Measurements from ENCODE around the gene PTCHD4. TPM values are rescaled to one million over a fixed set of nuclear protein-coding genes. Genes with fewer than 3 reads are reported as not detected.

The PTCHD4 gene
- total RNA-seq, 4 donors from 2014 or later = 0.29 to 3.3 (median 1.7) TPM

DNA sequence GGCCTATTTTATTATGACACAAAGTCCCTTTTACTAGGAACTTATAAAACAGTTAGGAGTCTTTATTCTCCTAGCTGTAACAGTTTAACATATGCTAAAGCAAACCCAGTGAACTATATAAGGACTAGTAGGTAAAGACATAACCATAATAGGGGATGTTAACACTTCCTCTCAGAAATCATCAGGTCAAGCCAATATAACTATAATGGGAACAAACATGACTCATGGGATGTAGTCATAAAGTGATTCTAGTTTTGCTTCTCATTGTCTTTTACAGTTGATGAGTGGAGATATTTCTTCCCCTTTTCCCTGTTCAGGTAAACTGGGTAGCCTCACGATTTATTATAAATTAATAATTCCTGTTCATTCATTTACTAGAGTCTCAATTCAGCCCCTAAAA is 9.7 kb downstream of the PTCHD4 start:
- no peaks in the 10 kb centered on the region for H3K36me3 ChIP-seq
- no peak for DNase-seq
- no peaks in the 10 kb centered on the region for H3K9me3 ChIP-seq
- intact Hi-C loops (cut with DNase I; ENCODE audit: low total_unique reads) = no loop called here
- H3K4me3 ChIP-seq = no peak overlapping the region
- no peaks in the 10 kb centered on the region for H3K27me3 ChIP-seq
- H3K27ac ChIP-seq = no peak overlapping the region
- no peaks in the 10 kb centered on the region for H3K4me1 ChIP-seq
- TF ChIP-seq, protein P1, sequence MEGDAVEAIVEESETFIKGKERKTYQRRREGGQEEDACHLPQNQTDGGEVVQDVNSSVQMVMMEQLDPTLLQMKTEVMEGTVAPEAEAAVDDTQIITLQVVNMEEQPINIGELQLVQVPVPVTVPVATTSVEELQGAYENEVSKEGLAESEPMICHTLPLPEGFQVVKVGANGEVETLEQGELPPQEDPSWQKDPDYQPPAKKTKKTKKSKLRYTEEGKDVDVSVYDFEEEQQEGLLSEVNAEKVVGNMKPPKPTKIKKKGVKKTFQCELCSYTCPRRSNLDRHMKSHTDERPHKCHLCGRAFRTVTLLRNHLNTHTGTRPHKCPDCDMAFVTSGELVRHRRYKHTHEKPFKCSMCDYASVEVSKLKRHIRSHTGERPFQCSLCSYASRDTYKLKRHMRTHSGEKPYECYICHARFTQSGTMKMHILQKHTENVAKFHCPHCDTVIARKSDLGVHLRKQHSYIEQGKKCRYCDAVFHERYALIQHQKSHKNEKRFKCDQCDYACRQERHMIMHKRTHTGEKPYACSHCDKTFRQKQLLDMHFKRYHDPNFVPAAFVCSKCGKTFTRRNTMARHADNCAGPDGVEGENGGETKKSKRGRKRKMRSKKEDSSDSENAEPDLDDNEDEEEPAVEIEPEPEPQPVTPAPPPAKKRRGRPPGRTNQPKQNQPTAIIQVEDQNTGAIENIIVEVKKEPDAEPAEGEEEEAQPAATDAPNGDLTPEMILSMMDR (IDR thresholded peaks at IDR 0.05) = no peak
- TF ChIP-seq POLR2A (IDR thresholded peaks at IDR 0.05) = no peak

DNA sequence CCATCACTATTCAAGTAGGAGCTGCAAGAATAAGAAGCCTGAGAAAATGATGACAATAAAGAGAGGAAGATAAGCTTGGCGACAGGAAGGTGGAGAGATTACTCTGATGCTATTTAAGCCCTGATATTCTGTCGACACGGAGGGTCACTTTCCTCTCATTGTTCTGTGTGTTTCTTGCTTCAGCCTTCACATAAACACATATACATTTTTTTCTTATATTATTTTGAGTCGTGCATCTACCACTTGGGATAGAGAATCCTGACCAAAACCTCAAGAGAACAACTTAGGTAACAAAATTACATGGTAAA is 10.5 kb downstream of the PTCHD4 start:
- Histone ChIP-seq H3K9me3 (no peaks in the 10 kb centered on the region), H3K27ac (no peak overlapping the region), H3K4me1 (no peaks in the 10 kb centered on the region), H3K4me3 (no peak overlapping the region), H3K27me3 (no peaks in the 10 kb centered on the region), H3K36me3 (no peaks in the 10 kb centered on the region)
- TF ChIP-seq, protein P1 (IDR thresholded peaks at IDR 0.05) = no peak
- TF ChIP-seq POLR2A (IDR thresholded peaks at IDR 0.05) = no peak
- no peak for DNase-seq
- intact Hi-C loops (cut with DNase I; ENCODE audit: low total_unique reads) = no loop called here

DNA sequence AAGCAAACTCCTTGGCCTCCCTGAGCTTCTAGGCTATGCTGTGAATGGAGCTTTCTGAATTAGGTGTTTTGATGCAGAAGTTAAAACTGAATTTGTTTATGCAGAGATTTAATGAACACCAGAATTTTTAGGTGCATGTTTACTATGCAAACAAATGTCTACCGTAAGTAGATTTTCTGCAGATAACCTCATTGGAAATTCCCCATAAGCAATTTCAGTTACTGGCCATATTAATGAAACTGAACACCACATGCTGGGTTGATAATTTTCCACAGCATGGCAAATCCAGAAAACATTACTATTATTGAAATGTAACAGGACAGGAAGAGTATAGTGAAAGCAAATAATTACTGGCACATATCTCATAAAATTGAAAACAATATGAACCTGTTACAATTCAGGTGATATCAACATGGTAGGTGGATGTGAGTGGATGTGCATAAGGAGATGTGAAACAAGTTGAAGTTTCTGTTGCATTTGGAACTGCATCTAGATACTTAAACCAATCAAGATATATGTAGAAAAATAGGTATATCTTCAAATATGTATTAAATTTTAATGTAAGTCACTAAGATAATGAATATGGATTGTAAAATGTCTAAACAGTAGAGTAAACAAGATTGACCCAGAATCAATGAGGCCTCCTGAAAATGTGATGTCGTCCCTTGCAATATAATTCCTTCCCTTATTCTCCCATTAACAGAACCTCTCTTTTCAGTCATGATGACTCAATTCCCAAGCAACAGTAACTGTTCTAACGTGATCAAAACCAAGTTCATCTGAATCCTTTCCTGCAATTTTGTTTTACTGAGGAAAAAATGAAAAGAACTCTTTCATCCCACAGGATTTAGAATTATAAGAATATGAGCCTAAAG is 11.0 kb downstream of the PTCHD4 start:
- H3K9me3 ChIP-seq = no peaks in the 10 kb centered on the region
- TF ChIP-seq POLR2A (IDR thresholded peaks at IDR 0.05) = no peak
- TF ChIP-seq, protein P1 (IDR thresholded peaks at IDR 0.05) = no peak
- H3K4me1 ChIP-seq = no peaks in the 10 kb centered on the region
- H3K27me3 ChIP-seq = no peaks in the 10 kb centered on the region
- H3K27ac ChIP-seq = no peak overlapping the region
- no peak overlapping the region for H3K4me3 ChIP-seq
- intact Hi-C loops (cut with DNase I; ENCODE audit: low total_unique reads) = no loop called here
- DNase-seq = no peak
- no peaks in the 10 kb centered on the region for H3K36me3 ChIP-seq

DNA sequence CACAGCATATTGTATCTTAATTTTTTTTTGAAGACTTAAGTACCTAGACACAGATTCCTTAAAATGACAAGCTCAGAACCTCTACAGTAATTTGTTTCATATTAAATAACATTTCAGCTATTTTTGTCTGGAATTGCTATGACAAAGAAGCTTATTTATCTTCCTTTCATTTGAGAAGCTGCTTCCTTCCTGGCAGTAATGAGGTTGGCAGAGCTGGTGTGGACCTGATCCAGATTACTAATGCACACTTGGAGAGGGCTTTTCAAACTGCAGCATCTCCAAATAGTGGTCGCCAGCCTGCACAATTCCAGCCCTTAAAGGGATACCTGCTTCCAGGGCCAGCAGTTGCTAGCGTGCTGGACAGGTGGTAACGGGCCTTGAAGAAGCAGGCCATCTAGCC is 12.1 kb downstream of the PTCHD4 start:
- DNase-seq = no peak
- no peak overlapping the region for H3K4me3 ChIP-seq
- H3K9me3 ChIP-seq = no peaks in the 10 kb centered on the region
- H3K36me3 ChIP-seq = no peaks in the 10 kb centered on the region
- intact Hi-C loops (cut with DNase I; ENCODE audit: low total_unique reads) = no loop called here
- H3K27ac ChIP-seq = no peak overlapping the region
- H3K4me1 ChIP-seq = no peaks in the 10 kb centered on the region
- no peaks in the 10 kb centered on the region for H3K27me3 ChIP-seq
- TF ChIP-seq, protein P1 (IDR thresholded peaks at IDR 0.05) = no peak
- TF ChIP-seq POLR2A (IDR thresholded peaks at IDR 0.05) = no peak

DNA sequence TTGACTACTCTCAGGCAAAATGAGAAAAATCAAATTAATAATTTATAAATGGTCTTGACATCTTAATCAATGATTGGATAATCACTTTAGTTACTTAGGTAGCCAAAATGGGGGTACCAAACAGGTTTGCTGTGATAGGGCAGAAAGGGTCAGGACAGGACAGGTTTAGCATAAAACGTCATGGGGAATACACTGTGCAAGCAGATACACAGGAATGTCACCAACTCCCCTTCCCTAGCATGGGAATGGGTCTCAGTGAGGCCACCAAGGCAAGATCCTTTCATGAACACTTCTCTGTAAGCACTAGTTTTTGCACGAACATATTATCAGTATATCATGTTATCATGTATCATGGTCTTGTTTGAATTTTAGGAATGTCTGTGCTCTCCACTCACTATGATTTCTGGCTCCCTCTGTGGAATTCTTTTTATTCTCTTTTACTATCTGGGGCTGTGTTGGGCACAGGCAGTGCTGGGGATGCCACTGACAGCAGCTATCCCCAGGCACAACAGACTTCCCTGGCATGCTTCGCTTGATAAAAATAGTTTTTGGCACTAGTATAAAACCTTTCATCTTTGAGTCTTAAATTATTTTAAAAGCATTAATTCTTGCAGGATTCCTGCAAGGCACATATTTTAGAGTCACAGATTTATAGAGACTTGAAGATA is 18.3 kb downstream of the PTCHD4 start:
- no peaks in the 10 kb centered on the region for H3K9me3 ChIP-seq
- DNase-seq = no peak
- no peak overlapping the region for H3K4me3 ChIP-seq
- no peaks in the 10 kb centered on the region for H3K4me1 ChIP-seq
- H3K36me3 ChIP-seq = no peaks in the 10 kb centered on the region
- no peak overlapping the region for H3K27ac ChIP-seq
- H3K27me3 ChIP-seq = no peaks in the 10 kb centered on the region
- TF ChIP-seq, protein P1 (IDR thresholded peaks at IDR 0.05) = no peak
- no peak for TF ChIP-seq POLR2A (IDR thresholded peaks at IDR 0.05)
- intact Hi-C loops (cut with DNase I; ENCODE audit: low total_unique reads) = no loop called here

Measured in uterus (tissue), 4 donors.